ENCODE measurements around the gene SLC22A8. TPM values are rescaled to one million over a fixed set of nuclear protein-coding genes. Genes with fewer than 3 reads are reported as not detected.
"Not testable (repeated sequence)": the region's sequence is repeated elsewhere in the genome, so short reads cannot be mapped to it uniquely, and the experiment has no call there.

The SLC22A8 gene
- total RNA-seq, 4 donors from 2014 or later: not detected

DNA sequence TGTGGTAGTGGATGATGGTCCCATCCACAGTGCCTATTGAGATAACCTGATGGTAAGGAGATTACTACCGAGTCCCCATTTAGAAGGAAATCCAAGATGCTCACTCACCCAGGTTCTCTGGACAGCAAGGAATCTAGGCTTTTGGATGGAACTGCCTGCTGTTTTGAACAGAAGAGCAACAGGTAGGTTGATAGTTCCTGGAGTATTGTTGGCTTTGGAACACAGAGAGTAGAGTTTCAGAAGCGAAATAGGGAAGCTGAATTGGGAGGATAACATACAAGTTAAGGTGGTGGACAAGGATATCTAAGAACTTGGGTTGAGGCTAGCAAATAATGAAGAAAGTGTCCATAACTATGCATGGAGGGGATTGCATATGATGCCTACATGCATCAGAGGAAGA, 58.5 kb downstream of the SLC22A8 start:
- 88 to 89% methylated on average over 1 to 2 of the region's 2 CpGs for WGBS, 2 donors (ENCODE audit: low coverage in 1 of 2)
- Histone ChIP-seq H3K4me1 (peaks cover 0 to 16% (median 11%) of the 10 kb centered on the region in 4 donors), H3K27ac (no peak overlapping the region), H3K9me3 (no peaks in the 10 kb centered on the region), H3K27me3 (no peaks in the 10 kb centered on the region), H3K4me3 (no peak overlapping the region), H3K36me3 (no peaks in the 10 kb centered on the region)
- in situ Hi-C loops (cut with MboI; ENCODE audit: low pct_ligation_motif_present in 1 of 4, low pct_unique_long_range_greater_than_20kb in 1 of 4, low sequenced_read_pairs in 3 of 4): no loop called here
- TF ChIP-seq POLR2AphosphoS5 (IDR thresholded peaks at IDR 0.05) (no peak), EP300 (IDR thresholded peaks at IDR 0.05; ENCODE audit: low read depth) (no peak), POLR2A (IDR thresholded peaks at IDR 0.05) (no peak)
- TF ChIP-seq, protein P1, sequence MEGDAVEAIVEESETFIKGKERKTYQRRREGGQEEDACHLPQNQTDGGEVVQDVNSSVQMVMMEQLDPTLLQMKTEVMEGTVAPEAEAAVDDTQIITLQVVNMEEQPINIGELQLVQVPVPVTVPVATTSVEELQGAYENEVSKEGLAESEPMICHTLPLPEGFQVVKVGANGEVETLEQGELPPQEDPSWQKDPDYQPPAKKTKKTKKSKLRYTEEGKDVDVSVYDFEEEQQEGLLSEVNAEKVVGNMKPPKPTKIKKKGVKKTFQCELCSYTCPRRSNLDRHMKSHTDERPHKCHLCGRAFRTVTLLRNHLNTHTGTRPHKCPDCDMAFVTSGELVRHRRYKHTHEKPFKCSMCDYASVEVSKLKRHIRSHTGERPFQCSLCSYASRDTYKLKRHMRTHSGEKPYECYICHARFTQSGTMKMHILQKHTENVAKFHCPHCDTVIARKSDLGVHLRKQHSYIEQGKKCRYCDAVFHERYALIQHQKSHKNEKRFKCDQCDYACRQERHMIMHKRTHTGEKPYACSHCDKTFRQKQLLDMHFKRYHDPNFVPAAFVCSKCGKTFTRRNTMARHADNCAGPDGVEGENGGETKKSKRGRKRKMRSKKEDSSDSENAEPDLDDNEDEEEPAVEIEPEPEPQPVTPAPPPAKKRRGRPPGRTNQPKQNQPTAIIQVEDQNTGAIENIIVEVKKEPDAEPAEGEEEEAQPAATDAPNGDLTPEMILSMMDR (IDR thresholded peaks at IDR 0.05): no peak
- intact Hi-C loops (cut with DNase I; ENCODE audit: low total_unique reads): no loop called here
- no peak for DNase-seq

- no peak overlapping the region for H3K27ac ChIP-seq
- in situ Hi-C loops (cut with MboI; ENCODE audit: low pct_ligation_motif_present in 1 of 4, low pct_unique_long_range_greater_than_20kb in 1 of 4, low sequenced_read_pairs in 3 of 4): no loop called here
- no peaks in the 10 kb centered on the region for H3K27me3 ChIP-seq
- intact Hi-C loops (cut with DNase I; ENCODE audit: low total_unique reads): no loop called here
- peaks cover 0 to 14% (median 8%) of the 10 kb centered on the region in 4 donors for H3K4me1 ChIP-seq
- H3K36me3 ChIP-seq: no peaks in the 10 kb centered on the region
- H3K4me3 ChIP-seq: no peak overlapping the region
- WGBS, 2 donors (ENCODE audit: low coverage in 1 of 2): 78 to 83% methylated on average over 3 to 5 of the region's 5 CpGs
- no peak for TF ChIP-seq POLR2AphosphoS5 (IDR thresholded peaks at IDR 0.05)
- no peak for TF ChIP-seq POLR2A (IDR thresholded peaks at IDR 0.05)
- TF ChIP-seq EP300 (IDR thresholded peaks at IDR 0.05; ENCODE audit: low read depth): no peak
- TF ChIP-seq, protein P1 (IDR thresholded peaks at IDR 0.05): no peak
- H3K9me3 ChIP-seq: no peaks in the 10 kb centered on the region
- DNase-seq: no peak
Observed at GRCh38 chr11:62954478-62954877, 61.2 kb downstream of the SLC22A8 start.

GRCh38 chr11:62953811-62954210, 61.8 kb downstream of the SLC22A8 start:
- intact Hi-C loops (cut with DNase I; ENCODE audit: low total_unique reads): no loop called here
- no peaks in the 10 kb centered on the region for H3K27me3 ChIP-seq
- in situ Hi-C loops (cut with MboI; ENCODE audit: low pct_ligation_motif_present in 1 of 4, low pct_unique_long_range_greater_than_20kb in 1 of 4, low sequenced_read_pairs in 3 of 4): no loop called here
- no peaks in the 10 kb centered on the region for H3K9me3 ChIP-seq
- TF ChIP-seq POLR2AphosphoS5 (IDR thresholded peaks at IDR 0.05): no peak
- TF ChIP-seq, protein P1 (IDR thresholded peaks at IDR 0.05): no peak
- WGBS, 2 donors (ENCODE audit: low coverage in 1 of 2): 78 to 94% methylated on average over 3 to 4 of the region's 4 CpGs
- DNase-seq: no peak
- no peak overlapping the region for H3K27ac ChIP-seq
- H3K36me3 ChIP-seq: no peaks in the 10 kb centered on the region
- H3K4me3 ChIP-seq: no peak overlapping the region
- peaks cover 0 to 7% (median 2%) of the 10 kb centered on the region in 4 donors for H3K4me1 ChIP-seq

GRCh38 chr11:62948765-62949320, 66.8 kb downstream of the SLC22A8 start:
- H3K4me3 ChIP-seq: no peak overlapping the region
- H3K27me3 ChIP-seq: no peaks in the 10 kb centered on the region
- no peak for DNase-seq
- H3K27ac ChIP-seq: no peak overlapping the region
- H3K4me1 ChIP-seq: no peaks in the 10 kb centered on the region
- intact Hi-C loops (cut with DNase I; ENCODE audit: low total_unique reads) (no loop called here), in situ Hi-C loops (cut with MboI; ENCODE audit: low pct_ligation_motif_present in 1 of 4, low pct_unique_long_range_greater_than_20kb in 1 of 4, low sequenced_read_pairs in 3 of 4) (no loop called here)
- TF ChIP-seq, protein P1 (IDR thresholded peaks at IDR 0.05): no peak
- TF ChIP-seq POLR2AphosphoS5 (IDR thresholded peaks at IDR 0.05): no peak
- H3K9me3 ChIP-seq: no peaks in the 10 kb centered on the region
- WGBS, 2 donors (ENCODE audit: low coverage in 1 of 2): 81 to 100% methylated on average over 3 to 7 of the region's 7 CpGs
- H3K36me3 ChIP-seq: no peaks in the 10 kb centered on the region

GRCh38 chr11:62945538-62945937, 70.1 kb downstream of the SLC22A8 start:
- DNase-seq; H3K4me1 ChIP-seq; H3K36me3 ChIP-seq; H3K27ac ChIP-seq; in situ Hi-C loops (cut with MboI; ENCODE audit: low pct_ligation_motif_present in 1 of 4, low pct_unique_long_range_greater_than_20kb in 1 of 4, low sequenced_read_pairs in 3 of 4); H3K27me3 ChIP-seq; H3K9me3 ChIP-seq; intact Hi-C loops (cut with DNase I; ENCODE audit: low total_unique reads); H3K4me3 ChIP-seq: not testable (repeated sequence)
- 94 to 98% methylated on average over 5 to 10 of the region's 10 CpGs for WGBS, 2 donors (ENCODE audit: low coverage in 1 of 2)
